GM23248 (cell line): ENCODE measurements around the gene KIRREL2. TPM values are rescaled to one million over a fixed set of nuclear protein-coding genes. Genes with fewer than 3 reads are reported as not detected.

Experiments
- DNase-seq: peaks from one replicate; pipeline ENCODE4 v3.0.0-alpha.2; 2015
- H2AFZ ChIP-seq: fragments of 200-600 bp; sonication (generic); 2 replicates; pipeline ENCODE4 v1.6.1; 2016; ENCODE audit warnings: antibody characterized with exemption
- H3F3A ChIP-seq: fragments of 200-600 bp; sonication (generic); 2 replicates; pipeline ENCODE4 v1.6.1; 2016; ENCODE audit warnings: mild to moderate bottlenecking, antibody characterized with exemption, mixed run types; ENCODE audit not compliant: insufficient read depth
- H3K27ac ChIP-seq: fragments of 200-600 bp; sonication (generic); 2 replicates; pipeline ENCODE4 v1.5.1; 2016; ENCODE audit warnings: mild to moderate bottlenecking
- H3K27me3 ChIP-seq: fragments of 200-600 bp; sonication (generic); replicated peaks from 2 replicates; pipeline ENCODE4 v1.6.1; 2016; ENCODE audit warnings: mild to moderate bottlenecking; ENCODE audit not compliant: insufficient read depth
- H3K36me3 ChIP-seq: fragments of 200-600 bp; sonication (generic); 2 replicates; pipeline ENCODE4 v1.6.1; 2016; ENCODE audit warnings: low read depth, mild to moderate bottlenecking
- H3K4me1 ChIP-seq: fragments of 200-600 bp; sonication (generic); 2 replicates; pipeline ENCODE4 v1.6.1; 2016; ENCODE audit warnings: mild to moderate bottlenecking; ENCODE audit not compliant: insufficient read depth
- H3K4me2 ChIP-seq: fragments of 200-600 bp; sonication (generic); one replicate; pipeline ENCODE4 v1.6.1; 2016; ENCODE audit warnings: mild to moderate bottlenecking; ENCODE audit not compliant: unreplicated experiment
- H3K4me3 ChIP-seq: fragments of 200-600 bp; sonication (generic); 2 replicates; pipeline ENCODE4 v1.5.1; 2016; ENCODE audit warnings: mild to moderate bottlenecking
- H3K79me2 ChIP-seq: fragments of 200-600 bp; sonication (generic); 2 replicates; pipeline ENCODE4 v1.6.1; 2016; ENCODE audit warnings: mild to moderate bottlenecking; ENCODE audit not compliant: insufficient read depth
- H3K9ac ChIP-seq: fragments of 200-600 bp; sonication (generic); 2 replicates; pipeline ENCODE4 v1.6.1; 2016; ENCODE audit warnings: mild to moderate bottlenecking
- H3K9me2 ChIP-seq: fragments of 200-600 bp; sonication (generic); 2 replicates; pipeline ENCODE4 v1.6.1; 2016; ENCODE audit warnings: mixed run types, mild to moderate bottlenecking, moderate library complexity; ENCODE audit not compliant: insufficient read depth
- H3K9me3 ChIP-seq: fragments of 200-600 bp; sonication (generic); one replicate; pipeline ENCODE4 v1.6.1; 2017; ENCODE audit warnings: low read depth
- H4K20me1 ChIP-seq: fragments of 200-600 bp; sonication (generic); 2 replicates; pipeline ENCODE4 v1.6.0; 2016; ENCODE audit not compliant: insufficient read depth
- EZH2 ChIP-seq: fragments of 200-600 bp; sonication (generic); IDR thresholded peaks from 2 replicates; pipeline ENCODE4 v1.6.1; 2018; ENCODE audit warnings: antibody characterized with exemption, mild to moderate bottlenecking; ENCODE audit not compliant: insufficient read depth, poor library complexity, severe bottlenecking
- EZH2phosphoT487 ChIP-seq: fragments of 200-600 bp; sonication (generic); IDR thresholded peaks from 2 replicates; pipeline ENCODE4 v1.6.1; 2018; ENCODE audit warnings: antibody characterized with exemption, moderate library complexity, mild to moderate bottlenecking, low read depth; ENCODE audit not compliant: insufficient read depth
- WGBS, 2 experiments: methylation state at CpG; one replicate each; pipeline ENCODE4 v1.1.6; 2015 to 2017; ENCODE audit warnings: low lambda C conversion rate in 2 of 2, low coverage in 1 of 2; ENCODE audit errors: missing lambda C conversion rate in 2 of 2; 5-methylcytosine and 5-hydroxymethylcytosine counted together
- in situ Hi-C: fragments of 300-500 bp; cut with MboI; formaldehyde crosslinking; loops from 2 replicates; pipeline ENCODE4 v1.15.0; 2020
- polyA plus RNA-seq: library from polyadenylated mRNA; unstranded; fragments of >200 nt; fragmentation: Nextera tagmentation; extraction: Ambion mirVana; gene quantifications from 2 replicates; pipeline ENCODE4 v1.2.1, GENCODE V29; 2016
- total RNA-seq: library from RNA; depleted of rRNA; stranded (reverse); fragments of >200 nt; shearing (Covaris generic); gene quantifications from 2 replicates; pipeline ENCODE4 v1.2.3, GENCODE V29; 2014

KIRREL2 gene
- total and polyA plus RNA-seq, 2 experiments from 2014 or later = not detected

- no peak overlapping the region for H3K4me3 ChIP-seq
- WGBS, 2 experiments = 17 to 20% methylated on average over 19 of the region's 19 CpGs
- no peak overlapping the region for H3K4me2 ChIP-seq
- DNase-seq = no peak
- in situ Hi-C loops = no loop called here
- H3K9me3 ChIP-seq = no peaks in the 10 kb centered on the region
- no peaks in the 10 kb centered on the region for H3K79me2 ChIP-seq
- no peak overlapping the region for H2AFZ ChIP-seq
- no peaks in the 10 kb centered on the region for H3F3A ChIP-seq
- H3K36me3 ChIP-seq = no peaks in the 10 kb centered on the region
- no peaks in the 10 kb centered on the region for H3K4me1 ChIP-seq
- no peaks in the 10 kb centered on the region for H3K9me2 ChIP-seq
- H3K27me3 ChIP-seq = peaks cover 46% of the 10 kb centered on the region
- no peak for TF ChIP-seq EZH2
- no peak for TF ChIP-seq EZH2phosphoT487
- H3K9ac ChIP-seq = no peak overlapping the region
- H3K27ac ChIP-seq = no peak overlapping the region
- H4K20me1 ChIP-seq = no peaks in the 10 kb centered on the region
Measured at GRCh38 chr19:35861640-35862160, 5.0 kb downstream of the KIRREL2 start.

- TF ChIP-seq EZH2phosphoT487 = no peak
- no peak for TF ChIP-seq EZH2
- in situ Hi-C loops = no loop called here
- no peaks in the 10 kb centered on the region for H3K4me1 ChIP-seq
- no peaks in the 10 kb centered on the region for H3F3A ChIP-seq
- no peak overlapping the region for H3K27ac ChIP-seq
- no peak overlapping the region for H2AFZ ChIP-seq
- H3K9ac ChIP-seq = no peak overlapping the region
- peaks cover 38% of the 10 kb centered on the region for H3K27me3 ChIP-seq
- H3K4me2 ChIP-seq = no peak overlapping the region
- no peak for DNase-seq
- no peaks in the 10 kb centered on the region for H3K79me2 ChIP-seq
- no peaks in the 10 kb centered on the region for H3K9me2 ChIP-seq
- H3K36me3 ChIP-seq = no peaks in the 10 kb centered on the region
- no peak overlapping the region for H3K4me3 ChIP-seq
- 57 to 58% methylated on average over 12 to 14 of the region's 14 CpGs for WGBS, 2 experiments
- H3K9me3 ChIP-seq = no peaks in the 10 kb centered on the region
- H4K20me1 ChIP-seq = no peaks in the 10 kb centered on the region
Measured at GRCh38 chr19:35862528-35862927, 5.8 kb downstream of the KIRREL2 start.

DNA sequence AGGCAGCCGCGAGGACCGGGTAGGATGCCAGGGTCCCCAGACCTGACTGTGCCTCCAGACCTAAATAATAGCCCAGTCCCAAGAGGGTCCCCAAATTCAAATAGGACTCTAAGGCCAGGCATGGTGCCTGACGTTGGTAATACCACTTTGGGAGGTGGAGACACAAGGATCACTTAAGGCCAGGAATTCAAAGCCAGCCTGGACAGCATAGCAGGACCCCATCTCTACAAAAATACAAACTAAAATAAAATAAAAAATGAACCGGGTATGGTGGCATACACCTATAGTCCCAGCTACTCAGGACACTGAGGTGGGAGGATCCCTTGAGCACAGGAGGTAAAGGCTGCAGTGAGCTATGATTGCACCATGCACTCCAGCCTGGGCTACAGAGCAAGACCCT, 6.3 kb downstream of the KIRREL2 start:
- Histone ChIP-seq H3K9ac (no peak overlapping the region), H3K4me3 (no peak overlapping the region), H3K9me2 (no peaks in the 10 kb centered on the region), H3K4me1 (no peaks in the 10 kb centered on the region), H3K4me2 (no peak overlapping the region), H3K79me2 (no peaks in the 10 kb centered on the region), H3F3A (no peaks in the 10 kb centered on the region), H4K20me1 (no peaks in the 10 kb centered on the region), H3K9me3 (no peaks in the 10 kb centered on the region), H3K27ac (no peak overlapping the region), H2AFZ (no peak overlapping the region), H3K36me3 (no peaks in the 10 kb centered on the region), H3K27me3 (peaks cover 33% of the 10 kb centered on the region)
- 59 to 60% methylated on average over 5 of the region's 5 CpGs for WGBS, 2 experiments
- in situ Hi-C loops = no loop called here
- TF ChIP-seq EZH2 (no peak), EZH2phosphoT487 (no peak)
- no peak for DNase-seq

DNA sequence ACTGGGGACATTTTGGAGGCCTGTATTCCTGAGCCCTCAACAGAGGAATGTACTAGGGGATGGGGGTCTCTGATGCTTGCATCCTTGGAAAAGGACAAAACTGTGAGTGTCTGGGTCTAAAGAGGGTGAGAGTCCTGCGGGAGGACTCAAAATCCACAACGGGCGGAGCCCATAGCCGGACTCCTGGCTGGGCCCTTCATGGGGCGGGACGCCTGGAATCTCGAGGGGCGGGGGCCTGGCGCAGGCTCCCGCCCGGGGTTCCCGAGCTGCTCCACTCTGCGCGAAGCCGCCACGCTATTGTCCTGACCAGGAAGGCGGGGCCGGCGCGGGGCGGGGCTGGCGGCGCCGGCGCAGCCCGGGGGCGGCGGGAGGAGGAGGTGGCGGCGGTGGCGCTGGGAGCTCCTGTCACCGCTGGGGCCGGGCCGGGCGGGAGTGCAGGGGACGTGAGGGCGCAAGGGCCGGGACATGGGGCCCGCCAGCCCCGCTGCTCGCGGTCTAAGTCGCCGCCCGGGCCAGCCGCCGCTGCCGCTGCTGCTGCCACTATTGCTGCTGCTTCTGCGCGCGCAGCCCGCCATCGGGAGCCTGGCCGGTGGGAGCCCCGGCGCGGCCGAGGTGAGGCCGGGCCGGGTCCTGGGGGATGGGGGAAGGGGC, 11.6 kb downstream of the KIRREL2 start, which contains the start of gene APLP1:
Gene APLP1, plus strand, starts transcription at position 403 of the 651 bp plus-strand sequence. Its CDS starts 63 bp downstream, at position 466.
- peak; percentile 79 for DNase-seq
- H3K27ac ChIP-seq = no peak within 1 kb of the TSS
- WGBS, 2 experiments = 0 to 2% methylated on average over 20 to 32 of the region's 60 CpGs

More for the DNA sequence above, 11.6 kb downstream of the KIRREL2 start, which contains the start of gene APLP1:
- Histone ChIP-seq H3K9ac (no peak within 1 kb of the TSS), H3K4me2 (peak within 1 kb of the TSS; percentile 61), H2AFZ (peak within 1 kb of the TSS; percentile 52), H3F3A (no peaks in the 10 kb centered on the region), H3K4me1 (no peaks in the 10 kb centered on the region), H3K79me2 (no peaks in the 10 kb centered on the region), H4K20me1 (no peaks in the 10 kb centered on the region), H3K9me2 (no peaks in the 10 kb centered on the region), H3K27me3 (no peaks in the 10 kb centered on the region; the same call in 1 of the 2 replicates), H3K9me3 (no peaks in the 10 kb centered on the region), H3K4me3 (peak within 1 kb of the TSS; percentile 63), H3K36me3 (no peaks in the 10 kb centered on the region)
- in situ Hi-C loops = no loop called here
- TF ChIP-seq EZH2phosphoT487 = no peak
- no peak for TF ChIP-seq EZH2
